Epithelial cell of esophagus (primary cell): ENCODE measurements around the gene FGF18.

Experiments used
- DNase-seq: peaks from one replicate; pipeline ENCODE4 v3.0.0; 2010; ENCODE audit warnings: low read depth
- H3K4me3 ChIP-seq: 2 replicates; pipeline ENCODE4 v1.5.1; 2011; ENCODE audit warnings: mild to moderate bottlenecking, low read length, control low read depth
- TF ChIP-seq, protein P1 (sequence below): IDR thresholded peaks from 2 replicates; pipeline ENCODE4 v1.5.1; 2011; ENCODE audit warnings: low read depth, mild to moderate bottlenecking, low read length, control low read depth, inconsistent platforms; ENCODE audit not compliant: insufficient read depth; ENCODE audit errors: missing control alignments

FGF18 gene

GRCh38 chr5:171454549-171454948 is 35.1 kb downstream of the FGF18 start:
- no peak for DNase-seq
- TF ChIP-seq, protein P1, sequence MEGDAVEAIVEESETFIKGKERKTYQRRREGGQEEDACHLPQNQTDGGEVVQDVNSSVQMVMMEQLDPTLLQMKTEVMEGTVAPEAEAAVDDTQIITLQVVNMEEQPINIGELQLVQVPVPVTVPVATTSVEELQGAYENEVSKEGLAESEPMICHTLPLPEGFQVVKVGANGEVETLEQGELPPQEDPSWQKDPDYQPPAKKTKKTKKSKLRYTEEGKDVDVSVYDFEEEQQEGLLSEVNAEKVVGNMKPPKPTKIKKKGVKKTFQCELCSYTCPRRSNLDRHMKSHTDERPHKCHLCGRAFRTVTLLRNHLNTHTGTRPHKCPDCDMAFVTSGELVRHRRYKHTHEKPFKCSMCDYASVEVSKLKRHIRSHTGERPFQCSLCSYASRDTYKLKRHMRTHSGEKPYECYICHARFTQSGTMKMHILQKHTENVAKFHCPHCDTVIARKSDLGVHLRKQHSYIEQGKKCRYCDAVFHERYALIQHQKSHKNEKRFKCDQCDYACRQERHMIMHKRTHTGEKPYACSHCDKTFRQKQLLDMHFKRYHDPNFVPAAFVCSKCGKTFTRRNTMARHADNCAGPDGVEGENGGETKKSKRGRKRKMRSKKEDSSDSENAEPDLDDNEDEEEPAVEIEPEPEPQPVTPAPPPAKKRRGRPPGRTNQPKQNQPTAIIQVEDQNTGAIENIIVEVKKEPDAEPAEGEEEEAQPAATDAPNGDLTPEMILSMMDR, result no peak
- H3K4me3 ChIP-seq, result no peak overlapping the region

- TF ChIP-seq, protein P1, result no peak
- no peak for DNase-seq
- no peak overlapping the region for H3K4me3 ChIP-seq
Measured at GRCh38 chr5:171455522-171455921, 36.1 kb downstream of the FGF18 start.

DNA sequence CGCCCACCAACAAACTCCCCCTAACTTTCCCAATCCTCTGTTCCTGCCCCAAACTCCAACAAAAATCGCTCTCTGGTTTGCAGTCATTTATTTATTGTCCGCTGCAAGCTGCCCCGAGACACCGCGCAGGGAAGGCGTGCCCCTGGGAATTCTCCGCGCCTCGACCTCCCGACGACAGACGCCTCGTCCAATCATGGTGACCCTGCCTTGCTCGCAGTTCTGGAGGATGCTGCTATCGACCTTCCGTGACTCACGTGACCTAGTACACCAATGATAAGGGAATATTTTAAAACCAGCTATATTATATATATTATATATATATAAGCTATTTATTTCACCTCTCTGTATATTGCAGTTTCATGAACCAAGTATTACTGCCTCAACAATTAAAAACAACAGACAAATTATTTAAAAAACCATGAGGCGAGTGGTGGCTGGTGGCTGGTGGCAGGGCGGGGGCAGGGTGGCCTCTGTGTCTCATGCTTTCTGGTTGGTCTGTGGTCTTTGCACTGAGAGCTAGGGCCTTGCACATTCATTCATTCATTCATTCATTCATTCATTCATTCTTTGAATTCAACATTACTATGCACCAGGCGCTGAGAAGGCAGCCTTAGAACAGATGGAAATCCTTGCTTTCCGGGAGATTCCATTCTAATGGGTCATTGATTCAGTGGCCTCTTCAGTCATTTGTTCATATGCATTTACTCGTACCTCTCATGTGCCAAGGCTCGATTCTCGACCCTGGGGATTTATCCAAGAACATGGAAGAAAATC is 37.9 kb downstream of the FGF18 start:
- no peak for DNase-seq
- TF ChIP-seq, protein P1, result no peak
- H3K4me3 ChIP-seq, result no peak overlapping the region

DNA sequence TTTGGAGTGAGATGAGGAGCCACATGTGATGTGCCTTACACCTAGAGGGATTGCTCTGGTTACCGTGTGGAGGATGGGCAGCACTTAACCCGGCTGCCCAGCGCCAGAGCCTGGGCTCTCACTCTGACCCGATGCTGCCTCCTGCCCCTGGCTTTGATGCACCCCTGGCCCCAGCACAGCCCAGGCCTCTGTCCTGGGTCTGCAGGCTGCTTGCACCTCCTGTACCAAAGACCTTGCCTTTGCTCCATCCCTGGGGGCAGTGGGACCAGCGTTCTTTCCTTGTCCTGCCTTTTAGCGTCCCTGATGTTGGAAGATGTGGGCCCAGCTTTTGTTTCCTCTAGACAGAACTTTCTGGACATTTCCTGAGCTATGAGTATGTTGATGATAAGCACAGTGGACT is 40.4 kb downstream of the FGF18 start:
- TF ChIP-seq, protein P1, result no peak
- H3K4me3 ChIP-seq, result no peak overlapping the region
- DNase-seq, result no peak

DNA sequence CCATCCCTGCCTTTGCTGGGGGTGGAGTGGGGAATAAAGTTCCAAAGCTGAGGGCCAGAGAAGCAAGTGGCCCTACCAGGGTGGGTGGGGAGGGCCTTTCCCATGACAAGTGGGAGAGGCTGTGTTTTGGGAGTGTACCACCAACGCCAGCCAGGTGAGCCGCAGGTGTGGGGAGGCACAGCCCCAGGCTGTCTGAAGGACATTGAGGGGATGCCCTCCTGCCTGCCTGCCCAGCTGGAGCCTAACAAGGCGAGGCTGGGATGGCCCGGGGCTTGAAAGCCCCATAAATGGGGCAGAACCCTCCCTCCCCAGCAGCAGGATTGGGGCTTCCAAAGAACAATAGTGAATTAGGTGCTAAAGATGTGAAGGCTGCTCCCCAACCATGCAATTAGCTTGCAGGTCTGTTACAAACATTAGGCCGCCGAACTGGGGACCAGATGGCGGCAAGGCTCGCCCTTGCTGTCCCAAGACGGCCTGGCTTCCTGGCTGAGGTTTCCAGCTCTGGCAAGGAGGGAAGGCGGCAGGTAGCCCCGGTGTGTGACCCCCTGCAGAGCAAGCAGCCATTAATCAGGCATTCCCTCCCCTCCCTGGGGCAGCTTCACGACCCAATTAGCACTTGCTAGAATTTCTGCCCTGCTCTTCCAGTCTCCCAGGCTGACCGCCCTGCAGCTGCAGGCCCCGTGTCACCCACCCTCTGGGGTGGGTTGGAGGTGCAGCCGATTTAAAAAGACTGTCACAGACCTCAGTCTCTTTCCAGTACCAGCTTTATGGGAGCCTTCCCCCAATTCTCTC is 42.9 kb downstream of the FGF18 start:
- no peak overlapping the region for H3K4me3 ChIP-seq
- TF ChIP-seq, protein P1, result no peak
- no peak for DNase-seq

- no peak for DNase-seq
- TF ChIP-seq, protein P1, result no peak
- H3K4me3 ChIP-seq, result no peak overlapping the region
Measured at GRCh38 chr5:171462928-171463861, 43.7 kb downstream of the FGF18 start.
